Breast epithelium (tissue), 4 donors: ENCODE results near the gene IL6. TPM values are rescaled to one million over a fixed set of nuclear protein-coding genes. Genes with fewer than 3 reads are reported as not detected.

Experiments used
- DNase-seq, 2 donors: peaks; one replicate each; pipeline ENCODE4 v3.0.0-alpha.2; 2019; ENCODE audit warnings: low spot score in 2 of 2
- H3K27ac ChIP-seq, 2 donors: fragments of 200-600 bp; sonication (generic) in 1 of 2; one replicate each; pipeline ENCODE4 v1.5.1; 2016 to 2019; ENCODE audit warnings: mild to moderate bottlenecking in 1 of 2
- H3K27me3 ChIP-seq, 2 donors: fragments of 200-600 bp; sonication (generic) in 1 of 2; one replicate each; pipeline versions ENCODE4 v1.5.1 to v1.6.0; 2017 to 2019; ENCODE audit warnings: control low read depth in 1 of 2, mild to moderate bottlenecking in 1 of 2
- H3K36me3 ChIP-seq: fragments of 200-600 bp; one replicate; pipeline ENCODE4 v1.5.1; 2019
- H3K4me1 ChIP-seq, 2 donors: fragments of 200-600 bp; sonication (generic); one replicate each; pipeline ENCODE4 v1.5.1; 2016 to 2019; ENCODE audit warnings: control low read depth in 1 of 2
- H3K4me3 ChIP-seq, 3 donors: fragments of 200-600 bp; sonication (generic); 1 replicate in 2 of 3; 2 replicates in 1 of 3; pipeline ENCODE4 v1.5.1; 2016 to 2019; ENCODE audit warnings: mild to moderate bottlenecking in 3 of 3, moderate library complexity in 2 of 3
- H3K9me3 ChIP-seq, 2 donors: fragments of 200-600 bp; sonication (generic) in 1 of 2; one replicate each; pipeline ENCODE4 v1.5.1; 2016 to 2019; ENCODE audit warnings: control low read depth in 1 of 2
- CTCF ChIP-seq, 3 donors: fragments of 450-650 bp; IDR thresholded peaks; one replicate each; pipeline ENCODE4 v1.5.1; 2016 to 2017; ENCODE audit warnings: antibody characterized with exemption in 3 of 3, mild to moderate bottlenecking in 3 of 3, moderate library complexity in 3 of 3
- POLR2A ChIP-seq: fragments of 450-650 bp; IDR thresholded peaks from one replicate; pipeline ENCODE4 v1.6.1; 2016; ENCODE audit warnings: antibody characterized with exemption, mild to moderate bottlenecking, moderate library complexity
- POLR2AphosphoS5 ChIP-seq, 3 donors: sonication (generic); formaldehyde crosslinking; IDR thresholded peaks; one replicate each; pipeline ENCODE4 v1.6.1; 2017; ENCODE audit warnings: antibody characterized with exemption in 3 of 3
- intact Hi-C: fragments of 100-400 bp; cut with DNase I; formaldehyde crosslinking; loops from one replicate; pipeline ENCODE4 v1.15.1; 2023; ENCODE audit warnings: low total_unique reads
- total RNA-seq, 3 donors: library from RNA; depleted of rRNA; stranded (reverse); fragments of >200 nt; gene quantifications; one replicate each; pipeline ENCODE4 v1.1.0, GENCODE V29; 2016

Gene IL6
- total RNA-seq, 3 donors from 2014 or later = 3.8 to 55.3 (median 11.8) TPM

- intact Hi-C loops = no loop called here
- no peaks in the 10 kb centered on the region for H3K36me3 ChIP-seq
- DNase-seq = no peak
- H3K4me3 ChIP-seq = no peak overlapping the region
- H3K27me3 ChIP-seq = no peaks in the 10 kb centered on the region
- no peak overlapping the region for H3K27ac ChIP-seq
- no peaks in the 10 kb centered on the region for H3K9me3 ChIP-seq
- TF ChIP-seq POLR2A (no peak), POLR2AphosphoS5 (IDR thresholded peaks at IDR 0.05) (no peak), CTCF (IDR thresholded peaks at IDR 0.05) (no peak)
- H3K4me1 ChIP-seq = no peaks in the 10 kb centered on the region
Measured at GRCh38 chr7:22751341-22751740, 24.3 kb downstream of the IL6 start.

- TF ChIP-seq POLR2AphosphoS5 (IDR thresholded peaks at IDR 0.05) = no peak
- no peak overlapping the region for H3K4me3 ChIP-seq
- no peak overlapping the region for H3K27ac ChIP-seq
- intact Hi-C loops = no loop called here
- DNase-seq = no peak
- peaks cover 5% of the 10 kb centered on the region in 2 donors for H3K9me3 ChIP-seq
- no peaks in the 10 kb centered on the region for H3K36me3 ChIP-seq
- H3K4me1 ChIP-seq = no peaks in the 10 kb centered on the region
- no peaks in the 10 kb centered on the region for H3K27me3 ChIP-seq
Measured at GRCh38 chr7:22757338-22757994, 30.5 kb downstream of the IL6 start.

GRCh38 chr7:22758576-22758975 lies 31.6 kb downstream of the IL6 start:
- Histone ChIP-seq H3K36me3 (no peaks in the 10 kb centered on the region), H3K4me1 (no peaks in the 10 kb centered on the region), H3K27me3 (no peaks in the 10 kb centered on the region), H3K27ac (no peak overlapping the region), H3K9me3 (peaks cover 5% of the 10 kb centered on the region in 2 donors), H3K4me3 (no peak overlapping the region)
- no peak for TF ChIP-seq CTCF (IDR thresholded peaks at IDR 0.05)
- DNase-seq = no peak
- intact Hi-C loops = no loop called here

GRCh38 chr7:22759721-22760120 lies 32.7 kb downstream of the IL6 start:
- TF ChIP-seq CTCF (IDR thresholded peaks at IDR 0.05) (no peak), POLR2AphosphoS5 (IDR thresholded peaks at IDR 0.05) (no peak), POLR2A (no peak)
- Histone ChIP-seq H3K9me3 (peaks cover 5% of the 10 kb centered on the region in 2 donors), H3K27me3 (no peaks in the 10 kb centered on the region), H3K4me3 (no peak overlapping the region), H3K36me3 (no peaks in the 10 kb centered on the region), H3K4me1 (no peaks in the 10 kb centered on the region), H3K27ac (no peak overlapping the region)
- intact Hi-C loops = no loop called here
- DNase-seq = no peak

GRCh38 chr7:22762866-22763265 lies 35.9 kb downstream of the IL6 start:
- Histone ChIP-seq H3K36me3 (no peaks in the 10 kb centered on the region), H3K27ac (no peak overlapping the region), H3K4me1 (no peaks in the 10 kb centered on the region), H3K9me3 (peaks cover 5% of the 10 kb centered on the region in 2 donors), H3K27me3 (no peaks in the 10 kb centered on the region), H3K4me3 (no peak overlapping the region)
- TF ChIP-seq POLR2A = no peak
- no peak for TF ChIP-seq CTCF (IDR thresholded peaks at IDR 0.05)
- TF ChIP-seq POLR2AphosphoS5 (IDR thresholded peaks at IDR 0.05) = no peak
- intact Hi-C loops = no loop called here
- DNase-seq = no peak

GRCh38 chr7:22765609-22766008 lies 38.6 kb downstream of the IL6 start:
- Histone ChIP-seq H3K4me1 (no peaks in the 10 kb centered on the region), H3K9me3 (peaks cover 2 to 3% of the 10 kb centered on the region in 2 donors), H3K36me3 (no peaks in the 10 kb centered on the region), H3K27ac (no peak overlapping the region), H3K27me3 (no peaks in the 10 kb centered on the region), H3K4me3 (no peak overlapping the region)
- no peak for DNase-seq
- TF ChIP-seq POLR2AphosphoS5 (IDR thresholded peaks at IDR 0.05) = no peak
- no peak for TF ChIP-seq CTCF (IDR thresholded peaks at IDR 0.05)
- TF ChIP-seq POLR2A = no peak
- intact Hi-C loops = no loop called here
